Choroid plexus epithelial cell (primary cell): Measurements from ENCODE around the gene SLC15A4.

Source experiments
- DNase-seq: peaks from one replicate; pipeline ENCODE4 v3.0.0-alpha.2; 2010; ENCODE audit warnings: low read depth
- H3K4me3 ChIP-seq: 2 replicates; pipeline ENCODE4 v1.5.1; 2011; ENCODE audit warnings: low read depth, mild to moderate bottlenecking, control low read depth, low read length, moderate library complexity
- CTCF ChIP-seq: conservative IDR thresholded peaks from 2 replicates; pipeline ENCODE4 v1.5.1; 2011; ENCODE audit warnings: low read depth, mild to moderate bottlenecking, control low read depth, inconsistent platforms, low read length, moderate library complexity

SLC15A4 gene

DNA sequence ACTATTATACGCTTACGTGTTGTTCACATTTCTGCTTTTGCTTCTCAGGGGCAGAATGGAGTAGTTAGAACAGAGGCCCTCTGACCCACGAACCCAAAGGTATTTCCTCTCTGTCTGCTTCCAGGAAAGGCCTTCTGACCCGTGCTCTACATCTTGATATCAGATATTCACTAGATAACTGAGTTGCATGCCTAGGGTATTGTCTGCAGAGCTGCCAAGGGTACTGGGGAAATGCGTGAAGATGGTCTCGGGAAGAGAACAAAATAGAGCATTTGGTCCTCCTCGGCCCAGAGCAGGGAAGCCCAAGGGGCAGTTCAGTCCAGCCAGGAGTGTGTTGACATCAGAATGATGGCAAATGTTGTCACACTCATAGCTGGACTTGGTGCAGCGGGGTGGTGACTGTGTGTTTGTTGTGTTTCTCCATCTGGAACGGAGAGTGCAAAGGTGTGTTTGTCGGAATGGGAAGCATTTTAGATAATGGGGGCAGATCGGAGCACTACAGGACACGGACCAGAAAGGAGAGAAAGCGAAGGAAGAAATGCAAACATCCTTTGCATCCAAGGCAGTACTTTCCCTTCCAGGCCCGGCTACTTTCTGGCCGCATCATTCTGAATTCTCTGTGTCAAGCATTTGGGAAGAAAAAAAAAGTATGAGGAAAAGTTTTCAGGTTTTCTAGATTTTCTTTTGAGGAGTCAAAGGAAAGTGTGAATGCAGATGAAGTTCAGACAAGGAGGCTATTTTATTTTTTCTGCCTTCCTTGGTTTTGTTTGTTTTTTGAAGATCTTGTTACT lies 37.7 kb upstream of the SLC15A4 start:
- H3K4me3 ChIP-seq: no peak overlapping the region
- no peak for TF ChIP-seq CTCF
- no peak for DNase-seq

DNA sequence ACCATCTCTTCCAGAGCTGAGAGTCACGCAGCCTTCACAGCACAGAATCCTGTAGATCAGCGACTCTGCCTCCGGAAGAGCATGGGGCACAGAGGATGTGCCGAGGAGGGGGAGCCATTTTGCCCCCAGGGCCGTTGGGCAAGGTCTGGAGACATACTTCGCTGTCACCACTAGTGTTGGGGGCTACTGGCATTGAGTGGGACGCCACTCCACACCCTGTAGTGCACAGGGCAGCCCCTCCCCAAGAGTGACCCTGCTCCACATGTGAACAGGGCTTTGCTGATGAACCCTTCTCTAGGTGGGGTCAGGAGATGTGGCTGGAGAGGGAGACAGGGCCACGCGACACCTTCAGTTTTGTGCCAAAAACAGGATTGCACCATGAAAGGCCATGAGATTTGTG lies 35.6 kb upstream of the SLC15A4 start:
- no peak for TF ChIP-seq CTCF
- H3K4me3 ChIP-seq: no peak overlapping the region
- no peak for DNase-seq

GRCh38 chr12:128857133-128857763 lies 33.5 kb upstream of the SLC15A4 start:
- DNase-seq: no peak
- no peak for TF ChIP-seq CTCF
- no peak overlapping the region for H3K4me3 ChIP-seq

DNA sequence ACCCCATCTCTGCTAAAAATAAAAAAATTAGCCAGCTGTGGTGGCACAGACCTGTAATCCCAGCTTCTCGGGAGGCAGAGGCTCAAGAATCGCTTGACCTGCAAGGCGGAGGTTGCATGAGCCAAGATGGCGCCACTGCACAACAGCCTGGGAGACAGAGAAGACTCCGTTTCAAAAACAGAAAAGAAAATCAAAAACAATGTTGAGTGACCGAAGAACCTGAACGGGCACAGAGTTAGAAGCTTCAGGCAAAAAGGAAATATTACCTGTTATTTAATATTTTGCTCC lies 33.0 kb upstream of the SLC15A4 start:
- no peak for DNase-seq
- TF ChIP-seq CTCF: no peak
- H3K4me3 ChIP-seq: no peak overlapping the region

- no peak for TF ChIP-seq CTCF
- DNase-seq: no peak
- no peak overlapping the region for H3K4me3 ChIP-seq
Observed at GRCh38 chr12:128856035-128856790, 32.5 kb upstream of the SLC15A4 start.

DNA sequence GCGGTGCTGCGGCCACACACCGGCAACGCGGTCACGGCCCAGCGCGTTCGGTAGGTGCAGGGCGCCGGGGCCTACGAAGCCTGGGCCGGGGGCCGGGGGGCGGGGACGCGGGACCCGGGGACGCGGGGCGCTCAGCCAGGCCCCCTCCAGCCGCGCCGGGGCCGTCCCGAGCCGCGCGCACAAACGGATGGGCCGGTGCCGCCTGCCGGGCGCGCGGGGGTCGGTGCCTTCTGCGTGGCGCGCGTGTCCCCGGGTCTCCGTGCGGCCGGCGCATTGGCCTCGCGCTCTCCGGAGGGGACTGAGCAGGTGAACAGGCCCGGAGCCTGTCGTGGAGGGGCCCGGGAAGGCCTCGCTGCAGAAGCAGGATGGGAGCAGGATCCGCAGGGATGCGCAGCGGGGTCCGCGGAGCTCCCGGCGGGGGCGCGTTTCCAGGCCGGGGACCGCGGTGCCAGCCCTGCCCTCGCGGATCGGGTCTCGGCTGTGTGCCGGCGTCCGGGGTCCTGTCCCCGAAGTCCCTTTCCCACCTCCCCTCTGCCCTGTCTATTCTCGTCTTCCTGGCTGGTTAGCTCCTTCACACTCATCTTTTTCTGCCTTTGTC lies 29.9 kb upstream of the SLC15A4 start:
- DNase-seq: no peak
- no peak for TF ChIP-seq CTCF
- H3K4me3 ChIP-seq: no peak overlapping the region
